Measurements from ENCODE around the gene OR5M11.
"Not testable (repeated sequence)": the region's sequence is repeated elsewhere in the genome, so short reads cannot be mapped to it uniquely, and the experiment has no call there.

The OR5M11 gene

GRCh38 chr11:56543157-56543556, at the start of gene OR5M11:
OR5M11 (minus strand) TSS chr11:56543257; CDS start chr11:56543257, 0 bp downstream.
- no peak for DNase-seq

GRCh38 chr11:56592088-56592717, 49.1 kb upstream of the OR5M11 start:
- DNase-seq, result not testable (repeated sequence)

- no peak for DNase-seq
These were observed 34.6 kb upstream of the OR5M11 start, which contains the start of gene OR5M10 for GRCh38 chr11:56577621-56578020. OR5M10 (minus strand) TSS chr11:56577721; CDS start chr11:56577721, 0 bp downstream.

- DNase-seq, result no peak
These were observed 15.5 kb upstream of the OR5M11 start for GRCh38 chr11:56558574-56558973.

GRCh38 chr11:56554691-56555090, 11.6 kb upstream of the OR5M11 start:
- not testable (repeated sequence) for DNase-seq

- DNase-seq, result no peak
These were observed 2.5 kb upstream of the OR5M11 start for GRCh38 chr11:56545531-56545930.

- DNase-seq, result no peak
These were observed 682 bp upstream of the OR5M11 start for GRCh38 chr11:56543739-56544138.

- no peak for DNase-seq
These were observed 9.9 kb downstream of the OR5M11 start for GRCh38 chr11:56533054-56533740.

GRCh38 chr11:56531856-56532255, 11.2 kb downstream of the OR5M11 start:
- DNase-seq, result no peak

GRCh38 chr11:56522008-56522407, 21.0 kb downstream of the OR5M11 start:
- DNase-seq, result no peak

GRCh38 chr11:56513280-56513679, 29.8 kb downstream of the OR5M11 start:
- no peak for DNase-seq

- DNase-seq, result no peak
These were observed 33.6 kb downstream of the OR5M11 start for GRCh38 chr11:56509439-56509838.

- no peak for DNase-seq
These were observed 46.0 kb downstream of the OR5M11 start for GRCh38 chr11:56497010-56497409.

- no peak for DNase-seq
These were observed 47.9 kb downstream of the OR5M11 start for GRCh38 chr11:56495117-56495516.
